IPS-20b (cell line): Measurements from ENCODE around the gene PLXNA4.

Experiments
- H3K27ac ChIP-seq: one replicate; pipeline ENCODE4 v1.5.1; 2013; ENCODE audit warnings: low read length
- H3K27me3 ChIP-seq: 2 replicates; pipeline ENCODE4 v1.6.1; 2013; ENCODE audit warnings: mild to moderate bottlenecking, low read length, inconsistent platforms; ENCODE audit not compliant: insufficient read depth
- H3K36me3 ChIP-seq: 2 replicates; pipeline ENCODE4 v1.6.1; 2013; ENCODE audit warnings: low read depth, mild to moderate bottlenecking, inconsistent platforms, low read length, moderate library complexity; ENCODE audit not compliant: insufficient read depth
- H3K4me1 ChIP-seq: 2 replicates; pipeline ENCODE4 v1.6.1; 2013; ENCODE audit warnings: mild to moderate bottlenecking, control low read depth, inconsistent platforms, low read length, moderate library complexity; ENCODE audit not compliant: insufficient read depth
- H3K4me3 ChIP-seq: 2 replicates; pipeline ENCODE4 v1.5.1; 2013; ENCODE audit warnings: mild to moderate bottlenecking, low read length, inconsistent platforms
- H3K9ac ChIP-seq: 2 replicates; pipeline ENCODE4 v1.6.1; 2013; ENCODE audit warnings: low read depth, mild to moderate bottlenecking, inconsistent platforms, low read length, moderate library complexity
- H3K9me3 ChIP-seq: 2 replicates; pipeline ENCODE4 v1.6.1; 2013; ENCODE audit warnings: mild to moderate bottlenecking, low read depth, low read length, inconsistent platforms; ENCODE audit not compliant: insufficient read depth

PLXNA4 gene

DNA sequence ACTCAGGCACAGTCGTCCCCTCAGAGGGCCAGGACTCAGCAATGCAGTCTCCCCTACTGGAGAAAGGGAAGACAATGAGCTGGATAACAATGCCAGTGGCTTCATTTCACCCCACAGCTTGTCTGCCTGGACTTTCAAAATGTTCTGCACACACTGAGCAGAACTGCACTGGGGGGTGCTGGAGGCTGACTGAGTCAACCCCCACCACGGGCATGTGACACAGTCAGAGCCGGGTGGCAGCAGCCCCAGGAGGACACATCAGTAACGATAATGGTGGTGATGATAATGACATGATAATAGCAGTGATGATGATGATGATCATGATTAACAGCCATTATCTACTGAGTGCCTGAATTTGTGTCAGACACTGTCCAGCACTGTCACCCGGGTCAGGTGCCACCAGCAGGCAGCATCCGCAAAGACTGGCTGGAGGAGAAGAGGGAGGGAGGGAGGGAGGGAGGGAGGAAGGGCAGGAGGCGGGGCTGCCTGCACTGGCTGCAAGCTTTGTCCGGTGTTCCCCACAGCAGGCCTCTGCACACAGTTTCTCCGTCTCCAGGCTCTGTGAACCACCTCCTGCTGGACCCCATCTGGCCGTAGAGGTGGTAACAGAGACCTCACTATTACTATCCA is 67.4 kb downstream of the PLXNA4 start:
- Histone ChIP-seq H3K36me3 (no peaks in the 10 kb centered on the region), H3K27ac (no peak overlapping the region), H3K4me3 (no peak overlapping the region), H3K27me3 (no peaks in the 10 kb centered on the region), H3K4me1 (no peaks in the 10 kb centered on the region), H3K9ac (no peak overlapping the region), H3K9me3 (no peaks in the 10 kb centered on the region)

DNA sequence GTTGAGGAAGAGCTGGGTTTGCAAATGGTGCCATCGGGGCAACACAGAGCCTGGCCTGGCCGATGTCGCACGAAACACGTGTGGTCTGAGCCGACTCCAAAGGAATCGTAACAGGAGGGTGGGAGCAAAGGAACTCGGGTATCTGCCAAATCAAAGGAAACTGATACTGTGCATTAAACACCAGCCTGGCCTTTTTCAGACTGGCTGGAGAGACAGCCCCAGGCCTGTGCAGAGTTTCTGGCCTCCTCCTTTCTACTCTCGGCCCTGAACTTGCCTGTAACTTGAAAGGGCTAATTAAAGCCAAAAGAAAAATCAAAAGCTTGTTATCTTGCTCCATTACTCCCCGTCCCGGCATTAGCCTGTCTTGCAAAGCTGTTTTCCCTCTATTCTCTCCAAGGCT is 71.4 kb downstream of the PLXNA4 start:
- no peak overlapping the region for H3K9ac ChIP-seq
- H3K36me3 ChIP-seq: no peaks in the 10 kb centered on the region
- no peaks in the 10 kb centered on the region; the same call in 1 of the 2 replicates for H3K4me1 ChIP-seq
- H3K27me3 ChIP-seq: no peaks in the 10 kb centered on the region
- no peaks in the 10 kb centered on the region for H3K9me3 ChIP-seq
- no peak overlapping the region for H3K27ac ChIP-seq
- H3K4me3 ChIP-seq: no peak overlapping the region

- Histone ChIP-seq H3K27me3 (no peaks in the 10 kb centered on the region), H3K27ac (no peak overlapping the region), H3K4me1 (no peaks in the 10 kb centered on the region; the same call in 1 of the 2 replicates), H3K4me3 (no peak overlapping the region), H3K9ac (no peak overlapping the region), H3K9me3 (no peaks in the 10 kb centered on the region), H3K36me3 (no peaks in the 10 kb centered on the region)
These were observed 72.2 kb downstream of the PLXNA4 start for GRCh38 chr7:132504071-132504470.

DNA sequence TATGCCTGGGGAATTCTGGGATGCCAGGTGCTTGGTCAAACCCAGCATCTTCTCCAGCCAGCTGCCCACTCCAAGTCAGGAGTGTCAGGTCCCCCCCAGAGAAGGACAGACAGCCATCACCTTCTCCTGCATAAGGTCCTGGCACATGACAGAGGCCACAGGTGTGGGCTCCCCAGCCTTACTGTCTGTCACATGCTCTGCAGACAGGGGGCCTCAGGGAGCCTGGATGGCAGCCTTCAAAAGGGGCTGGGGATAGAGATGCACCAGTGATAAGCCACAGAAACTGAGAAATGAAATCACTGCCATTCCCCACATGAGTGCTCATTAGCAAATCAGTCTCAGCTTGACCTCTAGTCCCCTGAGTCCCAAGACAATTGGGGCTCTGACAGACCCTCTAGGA is 72.9 kb downstream of the PLXNA4 start:
- Histone ChIP-seq H3K36me3 (no peaks in the 10 kb centered on the region), H3K27ac (no peak overlapping the region), H3K4me1 (no peaks in the 10 kb centered on the region; the same call in 1 of the 2 replicates), H3K9me3 (no peaks in the 10 kb centered on the region), H3K9ac (no peak overlapping the region), H3K27me3 (no peaks in the 10 kb centered on the region), H3K4me3 (no peak overlapping the region)

- Histone ChIP-seq H3K27me3 (no peaks in the 10 kb centered on the region), H3K4me1 (no peaks in the 10 kb centered on the region; the same call in 1 of the 2 replicates), H3K9ac (no peak overlapping the region), H3K27ac (no peak overlapping the region), H3K36me3 (no peaks in the 10 kb centered on the region), H3K4me3 (no peak overlapping the region), H3K9me3 (no peaks in the 10 kb centered on the region)
These were observed 74.3 kb downstream of the PLXNA4 start for GRCh38 chr7:132501956-132502355.

DNA sequence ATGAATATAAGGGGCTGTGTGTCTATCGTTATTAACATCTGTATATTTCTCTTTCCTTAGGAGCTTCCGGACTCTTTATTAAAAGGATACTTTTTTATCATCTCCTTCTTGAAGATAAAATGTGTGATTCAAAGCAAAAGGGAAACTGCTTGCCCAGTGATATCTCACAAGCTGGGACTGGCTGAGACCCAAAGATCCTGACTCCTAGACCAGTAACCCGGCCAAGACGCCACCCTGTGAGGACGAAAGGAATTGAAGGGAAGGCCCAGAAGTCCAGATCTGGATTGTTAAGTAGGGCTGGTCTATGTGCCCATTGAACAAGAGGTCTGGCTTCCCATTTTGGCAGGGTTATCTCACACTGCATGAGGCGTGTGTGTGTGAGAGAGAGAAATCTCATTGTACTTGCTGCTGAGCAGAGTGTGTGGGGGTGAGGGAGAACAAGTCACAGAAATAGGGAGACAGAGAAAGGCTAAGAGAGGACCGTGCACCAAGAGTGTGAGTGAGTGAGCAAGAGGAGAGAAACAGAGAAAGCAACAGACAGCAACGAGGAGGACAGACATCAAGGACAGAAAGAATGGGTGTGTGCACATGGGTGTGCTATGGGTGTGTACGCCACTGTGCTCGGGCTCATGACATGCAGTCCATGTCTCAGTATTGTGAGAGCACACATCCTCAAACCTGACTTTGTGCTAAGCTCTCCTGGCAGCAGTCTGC is 75.4 kb downstream of the PLXNA4 start:
- H3K4me1 ChIP-seq: no peaks in the 10 kb centered on the region; the same call in 1 of the 2 replicates
- H3K27ac ChIP-seq: no peak overlapping the region
- no peak overlapping the region for H3K9ac ChIP-seq
- no peaks in the 10 kb centered on the region for H3K36me3 ChIP-seq
- no peaks in the 10 kb centered on the region for H3K9me3 ChIP-seq
- no peaks in the 10 kb centered on the region for H3K27me3 ChIP-seq
- no peak overlapping the region for H3K4me3 ChIP-seq

GRCh38 chr7:132499487-132499886 is 76.8 kb downstream of the PLXNA4 start:
- no peak overlapping the region for H3K4me3 ChIP-seq
- H3K27me3 ChIP-seq: no peaks in the 10 kb centered on the region; the same call in 1 of the 2 replicates
- H3K9ac ChIP-seq: no peak overlapping the region
- no peaks in the 10 kb centered on the region for H3K9me3 ChIP-seq
- H3K36me3 ChIP-seq: no peaks in the 10 kb centered on the region
- no peak overlapping the region for H3K27ac ChIP-seq
- no peaks in the 10 kb centered on the region; the same call in 1 of the 2 replicates for H3K4me1 ChIP-seq

- Histone ChIP-seq H3K4me3 (no peak overlapping the region), H3K9me3 (no peaks in the 10 kb centered on the region), H3K27ac (no peak overlapping the region), H3K4me1 (no peaks in the 10 kb centered on the region; the same call in 1 of the 2 replicates), H3K9ac (no peak overlapping the region), H3K36me3 (no peaks in the 10 kb centered on the region), H3K27me3 (no peaks in the 10 kb centered on the region; the same call in 1 of the 2 replicates)
These were observed 77.2 kb downstream of the PLXNA4 start for GRCh38 chr7:132499065-132499464.

GRCh38 chr7:132498319-132498718 is 78.0 kb downstream of the PLXNA4 start:
- Histone ChIP-seq H3K27ac (no peak overlapping the region), H3K9ac (no peak overlapping the region), H3K4me1 (no peaks in the 10 kb centered on the region; the same call in 1 of the 2 replicates), H3K36me3 (no peaks in the 10 kb centered on the region), H3K27me3 (no peaks in the 10 kb centered on the region; the same call in 1 of the 2 replicates), H3K4me3 (no peak overlapping the region), H3K9me3 (no peaks in the 10 kb centered on the region)

DNA sequence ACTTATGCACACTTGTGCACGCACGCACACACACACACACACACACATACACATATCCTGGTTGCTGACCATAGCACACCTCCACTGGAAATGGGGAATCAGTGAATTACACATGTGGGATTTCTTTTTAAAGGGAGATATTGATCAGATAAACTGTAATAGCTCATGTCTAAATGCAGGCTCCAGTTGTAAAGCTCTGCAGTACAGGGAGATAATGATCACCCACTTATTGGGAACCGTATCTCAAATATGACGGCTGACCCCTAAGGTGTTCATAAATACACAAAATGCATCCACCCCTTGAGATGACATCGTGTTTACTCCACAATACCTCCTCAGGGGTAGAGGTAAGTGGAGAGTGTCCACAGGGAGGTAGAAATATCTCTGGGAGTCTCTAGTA is 79.2 kb downstream of the PLXNA4 start:
- no peaks in the 10 kb centered on the region for H3K36me3 ChIP-seq
- no peaks in the 10 kb centered on the region; the same call in 1 of the 2 replicates for H3K27me3 ChIP-seq
- no peak overlapping the region for H3K9ac ChIP-seq
- H3K4me1 ChIP-seq: no peaks in the 10 kb centered on the region; the same call in 1 of the 2 replicates
- no peak overlapping the region for H3K4me3 ChIP-seq
- H3K27ac ChIP-seq: no peak overlapping the region
- H3K9me3 ChIP-seq: no peaks in the 10 kb centered on the region

GRCh38 chr7:132495936-132496335 is 80.3 kb downstream of the PLXNA4 start:
- H3K27me3 ChIP-seq: no peaks in the 10 kb centered on the region; the same call in 1 of the 2 replicates
- no peak overlapping the region for H3K9ac ChIP-seq
- H3K36me3 ChIP-seq: no peaks in the 10 kb centered on the region
- H3K9me3 ChIP-seq: no peaks in the 10 kb centered on the region
- no peak overlapping the region for H3K4me3 ChIP-seq
- H3K27ac ChIP-seq: no peak overlapping the region
- no peaks in the 10 kb centered on the region; the same call in 1 of the 2 replicates for H3K4me1 ChIP-seq

DNA sequence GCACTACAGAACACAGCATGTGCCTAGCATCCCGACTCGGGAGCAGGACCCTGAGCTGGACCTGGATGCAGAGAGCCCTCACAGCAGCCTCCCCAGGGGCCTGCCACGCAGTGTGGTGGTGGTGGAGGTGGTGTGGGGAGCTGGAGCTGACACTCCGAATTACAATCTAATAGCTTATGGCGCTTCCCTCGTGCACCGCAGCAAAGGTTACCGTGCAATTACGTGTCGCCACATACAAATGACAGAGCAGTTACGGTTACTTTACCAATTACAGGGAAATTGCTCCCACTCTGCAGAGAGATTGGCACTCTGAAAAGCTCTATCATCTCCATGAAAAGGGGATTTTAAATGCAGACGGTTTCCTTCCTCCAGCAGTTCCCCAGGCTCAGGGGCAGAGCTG is 81.8 kb downstream of the PLXNA4 start:
- H3K9ac ChIP-seq: no peak overlapping the region
- H3K4me1 ChIP-seq: no peaks in the 10 kb centered on the region
- no peaks in the 10 kb centered on the region for H3K9me3 ChIP-seq
- H3K4me3 ChIP-seq: no peak overlapping the region
- no peak overlapping the region for H3K27ac ChIP-seq
- H3K27me3 ChIP-seq: no peaks in the 10 kb centered on the region; the same call in 1 of the 2 replicates
- H3K36me3 ChIP-seq: no peaks in the 10 kb centered on the region
